Colonic mucosa (tissue), 4 donors: ENCODE data around the gene NUP62. TPM values are rescaled to one million over a fixed set of nuclear protein-coding genes. Genes with fewer than 3 reads are reported as not detected.

ENCODE experiments used
- DNase-seq: peaks from one replicate; pipeline ENCODE4 v3.0.0-alpha.2; 2020
- H3K27ac ChIP-seq: fragments of 200-600 bp; one replicate; pipeline ENCODE4 v1.8.0; 2021
- H3K27me3 ChIP-seq: fragments of 200-600 bp; one replicate; pipeline ENCODE4 v1.8.0; 2021
- H3K36me3 ChIP-seq: fragments of 200-600 bp; one replicate; pipeline ENCODE4 v1.8.0; 2021
- H3K4me1 ChIP-seq: fragments of 200-600 bp; one replicate; pipeline ENCODE4 v1.8.0; 2021; ENCODE audit warnings: mild to moderate bottlenecking
- H3K4me3 ChIP-seq: fragments of 200-600 bp; one replicate; pipeline ENCODE4 v1.8.0; 2021
- H3K9ac ChIP-seq, 2 donors: one replicate each; pipeline ENCODE4 v1.7.0; 2013; ENCODE audit warnings: control low read depth in 2 of 2, low read depth in 2 of 2, low read length in 2 of 2
- H3K9me3 ChIP-seq: fragments of 200-600 bp; one replicate; pipeline ENCODE4 v1.8.0; 2021
- CTCF ChIP-seq: fragments of 200-600 bp; IDR thresholded peaks from one replicate; pipeline ENCODE4 v1.8.0; 2022; ENCODE audit warnings: antibody characterized with exemption, mild to moderate bottlenecking
- intact Hi-C: fragments of 100-400 bp; cut with DNase I; formaldehyde crosslinking; loops from one replicate; pipeline ENCODE4 v1.14.1; 2022
- total RNA-seq, 2 donors: library from RNA; stranded (reverse); fragmentation: NEBNext Ultra II Directional in 1 of 2; extraction: Animal tissue kit (Norgen Biotek cat#: 25700) in 1 of 2; gene quantifications; one replicate each; pipeline ENCODE4 v1.2.1, GENCODE V29; 2021
- donor health status: healthy.
- donor health status: DM: no; HTN: no; CAD: no.
- donor health status: DM: no; HTN: no; CAD: no.

NUP62 gene
- total RNA-seq, 2 donors from 2014 or later = 34.8 to 59.8 TPM

- H3K4me3 ChIP-seq = no peak overlapping the region
- intact Hi-C loops = no loop called here
- H3K27me3 ChIP-seq = no peaks in the 10 kb centered on the region
- no peaks in the 10 kb centered on the region for H3K4me1 ChIP-seq
- no peak overlapping the region for H3K27ac ChIP-seq
- no peak for TF ChIP-seq CTCF
- no peak overlapping the region for H3K9ac ChIP-seq
- H3K36me3 ChIP-seq = peaks cover 8% of the 10 kb centered on the region
- H3K9me3 ChIP-seq = no peaks in the 10 kb centered on the region
- no peak for DNase-seq
Measured at GRCh38 chr19:49920624-49921363, 8.5 kb downstream of the NUP62 start.

- H3K9me3 ChIP-seq = no peaks in the 10 kb centered on the region
- no peak for DNase-seq
- intact Hi-C loops = no loop called here
- H3K27me3 ChIP-seq = no peaks in the 10 kb centered on the region
- H3K4me1 ChIP-seq = no peaks in the 10 kb centered on the region
- no peaks in the 10 kb centered on the region for H3K36me3 ChIP-seq
- no peak overlapping the region for H3K4me3 ChIP-seq
- H3K27ac ChIP-seq = no peak overlapping the region
- TF ChIP-seq CTCF = no peak
- H3K9ac ChIP-seq = no peak overlapping the region
Measured at GRCh38 chr19:49918089-49918488, 11.2 kb downstream of the NUP62 start.

GRCh38 chr19:49916839-49917733 is 12.2 kb downstream of the NUP62 start:
- Histone ChIP-seq H3K4me1 (no peaks in the 10 kb centered on the region), H3K9ac (no peak overlapping the region), H3K36me3 (no peaks in the 10 kb centered on the region), H3K27ac (no peak overlapping the region), H3K27me3 (no peaks in the 10 kb centered on the region), H3K4me3 (no peak overlapping the region), H3K9me3 (no peaks in the 10 kb centered on the region)
- TF ChIP-seq CTCF = no peak
- intact Hi-C loops = no loop called here
- no peak for DNase-seq

- Histone ChIP-seq H3K4me3 (no peak overlapping the region), H3K27me3 (no peaks in the 10 kb centered on the region), H3K36me3 (no peaks in the 10 kb centered on the region), H3K27ac (no peak overlapping the region), H3K9me3 (no peaks in the 10 kb centered on the region), H3K4me1 (no peaks in the 10 kb centered on the region), H3K9ac (no peak overlapping the region)
- TF ChIP-seq CTCF = no peak
- intact Hi-C loops = no loop called here
- DNase-seq = no peak
Measured at GRCh38 chr19:49915271-49915670, 14.0 kb downstream of the NUP62 start.

- Histone ChIP-seq H3K9me3 (no peaks in the 10 kb centered on the region), H3K27ac (no peak overlapping the region), H3K9ac (no peak overlapping the region), H3K4me3 (no peak overlapping the region), H3K36me3 (peaks cover 2% of the 10 kb centered on the region), H3K27me3 (no peaks in the 10 kb centered on the region), H3K4me1 (no peaks in the 10 kb centered on the region)
- DNase-seq = no peak
- intact Hi-C loops = no loop called here
- no peak for TF ChIP-seq CTCF
Measured at GRCh38 chr19:49913720-49914119, 15.6 kb downstream of the NUP62 start.
